Measurements from ENCODE around the gene RIC1. TPM values are rescaled to one million over a fixed set of nuclear protein-coding genes. Genes with fewer than 3 reads are reported as not detected.
"Not testable (repeated sequence)": the region's sequence is repeated elsewhere in the genome, so short reads cannot be mapped to it uniquely, and the experiment has no call there.

RIC1 gene
- total RNA-seq, 2 donors from 2014 or later: 19.6 to 24.3 TPM

GRCh38 chr9:5791870-5792269 is 163.0 kb downstream of the RIC1 start:
- peak overlapping the region; percentile 37 for H3K27ac Mint-ChIP-seq
- H3K4me3 Mint-ChIP-seq: no peak overlapping the region
- DNase-seq: no peak
- peaks cover 35% of the 10 kb centered on the region for H3K4me1 Mint-ChIP-seq
- no peaks in the 10 kb centered on the region for H3K27me3 Mint-ChIP-seq
- H3K36me3 Mint-ChIP-seq (ENCODE audit: low read depth): peaks cover 10% of the 10 kb centered on the region
- no peak for ATAC-seq
- H3K9me3 ChIP-seq (ENCODE audit: control insufficient read depth, low read length, poor library complexity, severe bottlenecking): no peaks in the 10 kb centered on the region

GRCh38 chr9:5793812-5794211 is 164.9 kb downstream of the RIC1 start:
- peak overlapping the region; percentile 24 for H3K27ac Mint-ChIP-seq
- H3K36me3 Mint-ChIP-seq (ENCODE audit: low read depth): peaks cover 9% of the 10 kb centered on the region
- H3K4me3 Mint-ChIP-seq: no peak overlapping the region
- H3K4me1 Mint-ChIP-seq: peaks cover 31% of the 10 kb centered on the region
- DNase-seq (no peak), ATAC-seq (peak; percentile 47)
- no peaks in the 10 kb centered on the region for H3K27me3 Mint-ChIP-seq
- H3K9me3 ChIP-seq (ENCODE audit: control insufficient read depth, low read length, poor library complexity, severe bottlenecking): no peaks in the 10 kb centered on the region

- Mint-ChIP-seq H3K27me3 (no peaks in the 10 kb centered on the region), H3K4me1 (peaks cover 29% of the 10 kb centered on the region), H3K4me3 (no peak overlapping the region), H3K36me3 (ENCODE audit: low read depth) (peaks cover 3% of the 10 kb centered on the region), H3K27ac (peak overlapping the region; percentile 16)
- H3K9me3 ChIP-seq (ENCODE audit: control insufficient read depth, low read length, poor library complexity, severe bottlenecking): no peaks in the 10 kb centered on the region
- DNase-seq (no peak), ATAC-seq (no peak)
These were observed 167.4 kb downstream of the RIC1 start for GRCh38 chr9:5796298-5796697.

GRCh38 chr9:5798581-5798980 is 169.7 kb downstream of the RIC1 start:
- Mint-ChIP-seq H3K27ac (peak overlapping the region; percentile 57), H3K36me3 (ENCODE audit: low read depth) (peaks cover 3% of the 10 kb centered on the region), H3K4me1 (peaks cover 19% of the 10 kb centered on the region), H3K27me3 (no peaks in the 10 kb centered on the region), H3K4me3 (no peak overlapping the region)
- no peaks in the 10 kb centered on the region for H3K9me3 ChIP-seq (ENCODE audit: control insufficient read depth, low read length, poor library complexity, severe bottlenecking)
- no peak for ATAC-seq
- no peak for DNase-seq

GRCh38 chr9:5799314-5799713 is 170.4 kb downstream of the RIC1 start:
- Mint-ChIP-seq H3K27ac (no peak overlapping the region), H3K4me1 (peaks cover 13% of the 10 kb centered on the region), H3K36me3 (ENCODE audit: low read depth) (peaks cover 3% of the 10 kb centered on the region), H3K27me3 (no peaks in the 10 kb centered on the region), H3K4me3 (no peak overlapping the region)
- ATAC-seq: no peak
- H3K9me3 ChIP-seq (ENCODE audit: control insufficient read depth, low read length, poor library complexity, severe bottlenecking): no peaks in the 10 kb centered on the region
- DNase-seq: no peak

- H3K27me3 Mint-ChIP-seq; H3K9me3 ChIP-seq (ENCODE audit: control insufficient read depth, low read length, poor library complexity, severe bottlenecking); DNase-seq; H3K4me1 Mint-ChIP-seq; ATAC-seq; H3K36me3 Mint-ChIP-seq (ENCODE audit: low read depth); H3K4me3 Mint-ChIP-seq: not testable (repeated sequence)
- H3K27ac Mint-ChIP-seq: peak overlapping the region; percentile 65
These were observed 171.5 kb downstream of the RIC1 start for GRCh38 chr9:5800378-5800777.

- H3K4me1 Mint-ChIP-seq: peaks cover 9% of the 10 kb centered on the region
- H3K9me3 ChIP-seq (ENCODE audit: control insufficient read depth, low read length, poor library complexity, severe bottlenecking): no peaks in the 10 kb centered on the region
- ATAC-seq: peak; percentile 45
- H3K4me3 Mint-ChIP-seq: no peak overlapping the region
- peak overlapping the region; percentile 65 for H3K27ac Mint-ChIP-seq
- H3K27me3 Mint-ChIP-seq: no peaks in the 10 kb centered on the region
- H3K36me3 Mint-ChIP-seq (ENCODE audit: low read depth): peaks cover 3% of the 10 kb centered on the region
- no peak for DNase-seq
These were observed 172.2 kb downstream of the RIC1 start for GRCh38 chr9:5800969-5801738.

GRCh38 chr9:5801739-5802113 is 172.8 kb downstream of the RIC1 start:
- peak overlapping the region; percentile 65 for H3K27ac Mint-ChIP-seq
- H3K9me3 ChIP-seq (ENCODE audit: control insufficient read depth, low read length, poor library complexity, severe bottlenecking): no peaks in the 10 kb centered on the region
- H3K4me1 Mint-ChIP-seq: peaks cover 6% of the 10 kb centered on the region
- no peaks in the 10 kb centered on the region for H3K36me3 Mint-ChIP-seq (ENCODE audit: low read depth)
- no peak overlapping the region for H3K4me3 Mint-ChIP-seq
- ATAC-seq: no peak
- DNase-seq: no peak
- H3K27me3 Mint-ChIP-seq: no peaks in the 10 kb centered on the region

- peaks cover 10% of the 10 kb centered on the region for H3K4me1 Mint-ChIP-seq
- no peak overlapping the region for H3K4me3 Mint-ChIP-seq
- H3K27me3 Mint-ChIP-seq: no peaks in the 10 kb centered on the region
- no peak overlapping the region for H3K27ac Mint-ChIP-seq
- DNase-seq: no peak
- no peaks in the 10 kb centered on the region for H3K9me3 ChIP-seq (ENCODE audit: control insufficient read depth, low read length, poor library complexity, severe bottlenecking)
- ATAC-seq: no peak
- H3K36me3 Mint-ChIP-seq (ENCODE audit: low read depth): peaks cover 11% of the 10 kb centered on the region
These were observed 176.6 kb downstream of the RIC1 start for GRCh38 chr9:5805478-5805877.

GRCh38 chr9:5811751-5812150 is 182.8 kb downstream of the RIC1 start:
- peaks cover 15% of the 10 kb centered on the region for H3K36me3 Mint-ChIP-seq (ENCODE audit: low read depth)
- ATAC-seq (no peak), DNase-seq (no peak)
- no peaks in the 10 kb centered on the region for H3K9me3 ChIP-seq (ENCODE audit: control insufficient read depth, low read length, poor library complexity, severe bottlenecking)
- no peaks in the 10 kb centered on the region for H3K27me3 Mint-ChIP-seq
- no peak overlapping the region for H3K4me3 Mint-ChIP-seq
- H3K27ac Mint-ChIP-seq: no peak overlapping the region
- peaks cover 17% of the 10 kb centered on the region for H3K4me1 Mint-ChIP-seq

- ATAC-seq (no peak), DNase-seq (no peak)
- no peaks in the 10 kb centered on the region for H3K27me3 Mint-ChIP-seq
- H3K4me3 Mint-ChIP-seq: no peak overlapping the region
- H3K9me3 ChIP-seq (ENCODE audit: control insufficient read depth, low read length, poor library complexity, severe bottlenecking): no peaks in the 10 kb centered on the region
- H3K36me3 Mint-ChIP-seq (ENCODE audit: low read depth): peaks cover 14% of the 10 kb centered on the region
- H3K27ac Mint-ChIP-seq: no peak overlapping the region
- peaks cover 23% of the 10 kb centered on the region for H3K4me1 Mint-ChIP-seq
These were observed 184.9 kb downstream of the RIC1 start for GRCh38 chr9:5813824-5814223.

GRCh38 chr9:5815461-5815860 is 186.6 kb downstream of the RIC1 start:
- H3K4me1 Mint-ChIP-seq: peaks cover 23% of the 10 kb centered on the region
- no peak for DNase-seq
- H3K4me3 Mint-ChIP-seq: no peak overlapping the region
- ATAC-seq: no peak
- no peaks in the 10 kb centered on the region for H3K27me3 Mint-ChIP-seq
- H3K36me3 Mint-ChIP-seq (ENCODE audit: low read depth): peaks cover 12% of the 10 kb centered on the region
- H3K9me3 ChIP-seq (ENCODE audit: control insufficient read depth, low read length, poor library complexity, severe bottlenecking): no peaks in the 10 kb centered on the region
- H3K27ac Mint-ChIP-seq: no peak overlapping the region

- ATAC-seq (no peak), DNase-seq (no peak)
- Mint-ChIP-seq H3K36me3 (ENCODE audit: low read depth) (peaks cover 7% of the 10 kb centered on the region), H3K4me3 (no peak overlapping the region), H3K27me3 (no peaks in the 10 kb centered on the region), H3K4me1 (peaks cover 18% of the 10 kb centered on the region), H3K27ac (no peak overlapping the region)
- H3K9me3 ChIP-seq (ENCODE audit: control insufficient read depth, low read length, poor library complexity, severe bottlenecking): no peaks in the 10 kb centered on the region
These were observed 189.0 kb downstream of the RIC1 start for GRCh38 chr9:5817862-5818261.

- no peak for DNase-seq
- Mint-ChIP-seq H3K36me3 (ENCODE audit: low read depth) (peaks cover 7% of the 10 kb centered on the region), H3K27me3 (no peaks in the 10 kb centered on the region), H3K4me3 (no peak overlapping the region), H3K4me1 (peaks cover 18% of the 10 kb centered on the region), H3K27ac (no peak overlapping the region)
- no peak for ATAC-seq
- H3K9me3 ChIP-seq (ENCODE audit: control insufficient read depth, low read length, poor library complexity, severe bottlenecking): no peaks in the 10 kb centered on the region
These were observed 189.7 kb downstream of the RIC1 start for GRCh38 chr9:5818424-5819142.
